Esophagus squamous epithelium (tissue), 4 donors: ENCODE results near the gene KRTAP10-1.

Source experiments
- CTCF ChIP-seq, 6 experiments: fragments of 450-650 bp in 4 of 6; fragments of 200-600 bp in 2 of 6; sonication (generic) in 2 of 6; IDR thresholded peaks; one replicate each; pipeline ENCODE4 v1.5.1; 2016 to 2019; ENCODE audit warnings: antibody characterized with exemption in 6 of 6, mild to moderate bottlenecking in 4 of 6, moderate library complexity in 4 of 6
- POLR2A ChIP-seq, 4 donors: fragments of 450-650 bp; IDR thresholded peaks; one replicate each; pipeline ENCODE4 v1.6.1; 2017; ENCODE audit warnings: antibody characterized with exemption in 4 of 4, mild to moderate bottlenecking in 4 of 4, moderate library complexity in 3 of 4

DNA sequence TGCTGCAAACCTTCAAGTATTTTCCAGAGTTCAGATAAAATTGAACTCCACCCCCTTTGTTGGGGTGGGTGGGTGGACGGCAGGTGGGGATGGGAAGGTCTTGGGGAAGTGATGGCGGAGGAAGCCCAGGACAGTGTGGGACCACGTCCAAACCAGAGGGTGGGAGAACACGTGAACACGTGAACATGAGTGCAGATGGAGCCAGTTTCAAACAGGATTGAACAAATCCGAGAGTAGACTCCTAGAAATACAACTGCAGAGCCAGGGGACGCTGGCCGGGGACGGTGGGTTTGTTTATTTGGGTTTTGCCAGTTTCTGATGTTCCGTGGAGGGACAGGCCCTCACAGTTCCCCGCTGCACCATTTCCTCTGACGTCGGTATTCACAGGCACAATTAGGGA is 8.4 kb upstream of the KRTAP10-1 start:
- TF ChIP-seq CTCF (IDR thresholded peaks at IDR 0.05) (no peak), POLR2A (IDR thresholded peaks at IDR 0.05) (no peak)
